Glutamatergic neuron (in vitro differentiated cells): ENCODE data around the gene SLC52A3. TPM values are rescaled to one million over a fixed set of nuclear protein-coding genes. Genes with fewer than 3 reads are reported as not detected.

Source experiments
- DNase-seq: peaks from one replicate; pipeline ENCODE4 v3.0.0; 2022
- H3K27ac Mint-ChIP-seq: one replicate; pipeline ENCODE4 v1.8.0; 2020; ENCODE audit warnings: mild to moderate bottlenecking, mixed read lengths, inconsistent platforms; ENCODE audit not compliant: unreplicated experiment
- H3K27me3 Mint-ChIP-seq: one replicate; pipeline ENCODE4 v1.8.0; 2020; ENCODE audit warnings: mild to moderate bottlenecking, moderate library complexity, mixed read lengths, inconsistent platforms; ENCODE audit not compliant: unreplicated experiment
- H3K36me3 Mint-ChIP-seq: one replicate; pipeline ENCODE4 v1.8.0; 2020; ENCODE audit warnings: mild to moderate bottlenecking, mixed read lengths, inconsistent platforms; ENCODE audit not compliant: unreplicated experiment
- H3K4me1 Mint-ChIP-seq: one replicate; pipeline ENCODE4 v1.8.0; 2020; ENCODE audit warnings: mild to moderate bottlenecking, low read depth, mixed read lengths, inconsistent platforms; ENCODE audit not compliant: unreplicated experiment
- H3K4me3 Mint-ChIP-seq: one replicate; pipeline ENCODE4 v1.8.0; 2020; ENCODE audit warnings: mild to moderate bottlenecking, mixed read lengths, inconsistent platforms; ENCODE audit not compliant: unreplicated experiment
- H3K9me3 Mint-ChIP-seq: one replicate; pipeline ENCODE4 v1.8.0; 2020; ENCODE audit warnings: mild to moderate bottlenecking, moderate library complexity, mixed read lengths, inconsistent platforms; ENCODE audit not compliant: unreplicated experiment
- total RNA-seq: library from RNA; stranded (reverse); fragmentation: NEBNext Ultra II Directional; extraction: Animal tissue kit (Norgen Biotek cat#: 25700); gene quantifications from one replicate; pipeline ENCODE4 v1.2.1, GENCODE V29; 2021; ENCODE audit not compliant: unreplicated experiment
- TF ChIP-seq, protein P1 (sequence below): fragments of 200-600 bp; sonication (generic); IDR thresholded peaks from one replicate; pipeline ENCODE4 v1.5.0; 2021; ENCODE audit not compliant: partially characterized antibody, unreplicated experiment

Gene SLC52A3
- total RNA-seq, 1 donor from 2014 or later = not detected

DNA sequence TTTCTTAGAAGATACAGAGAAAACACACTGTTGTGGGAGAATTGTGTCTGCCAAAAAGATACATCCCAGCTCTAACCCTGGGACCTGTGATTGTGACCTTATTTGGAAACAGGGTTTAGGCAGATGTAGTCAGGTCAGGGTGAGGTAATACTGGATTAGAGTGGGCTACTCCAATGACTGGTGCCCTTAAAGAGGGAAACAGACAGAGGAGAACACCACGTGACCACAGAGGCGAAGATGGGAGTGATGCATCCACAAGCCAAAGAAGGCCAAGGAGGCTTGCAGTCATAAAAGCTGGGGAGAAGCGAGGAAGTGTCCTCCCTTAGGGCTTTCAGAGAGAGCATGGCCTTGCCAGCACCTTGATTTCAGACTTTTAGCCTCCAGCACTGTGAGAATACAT is 35.6 kb downstream of the SLC52A3 start:
- peak overlapping the region; percentile 71 for H3K27ac Mint-ChIP-seq
- DNase-seq = no peak
- H3K9me3 Mint-ChIP-seq = peaks cover 9% of the 10 kb centered on the region
- peak overlapping the region; percentile 61 for H3K4me3 Mint-ChIP-seq
- TF ChIP-seq, protein P1, sequence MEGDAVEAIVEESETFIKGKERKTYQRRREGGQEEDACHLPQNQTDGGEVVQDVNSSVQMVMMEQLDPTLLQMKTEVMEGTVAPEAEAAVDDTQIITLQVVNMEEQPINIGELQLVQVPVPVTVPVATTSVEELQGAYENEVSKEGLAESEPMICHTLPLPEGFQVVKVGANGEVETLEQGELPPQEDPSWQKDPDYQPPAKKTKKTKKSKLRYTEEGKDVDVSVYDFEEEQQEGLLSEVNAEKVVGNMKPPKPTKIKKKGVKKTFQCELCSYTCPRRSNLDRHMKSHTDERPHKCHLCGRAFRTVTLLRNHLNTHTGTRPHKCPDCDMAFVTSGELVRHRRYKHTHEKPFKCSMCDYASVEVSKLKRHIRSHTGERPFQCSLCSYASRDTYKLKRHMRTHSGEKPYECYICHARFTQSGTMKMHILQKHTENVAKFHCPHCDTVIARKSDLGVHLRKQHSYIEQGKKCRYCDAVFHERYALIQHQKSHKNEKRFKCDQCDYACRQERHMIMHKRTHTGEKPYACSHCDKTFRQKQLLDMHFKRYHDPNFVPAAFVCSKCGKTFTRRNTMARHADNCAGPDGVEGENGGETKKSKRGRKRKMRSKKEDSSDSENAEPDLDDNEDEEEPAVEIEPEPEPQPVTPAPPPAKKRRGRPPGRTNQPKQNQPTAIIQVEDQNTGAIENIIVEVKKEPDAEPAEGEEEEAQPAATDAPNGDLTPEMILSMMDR = no peak
- H3K36me3 Mint-ChIP-seq = no peaks in the 10 kb centered on the region
- peaks cover 12% of the 10 kb centered on the region for H3K27me3 Mint-ChIP-seq
- peaks cover 23% of the 10 kb centered on the region for H3K4me1 Mint-ChIP-seq

DNA sequence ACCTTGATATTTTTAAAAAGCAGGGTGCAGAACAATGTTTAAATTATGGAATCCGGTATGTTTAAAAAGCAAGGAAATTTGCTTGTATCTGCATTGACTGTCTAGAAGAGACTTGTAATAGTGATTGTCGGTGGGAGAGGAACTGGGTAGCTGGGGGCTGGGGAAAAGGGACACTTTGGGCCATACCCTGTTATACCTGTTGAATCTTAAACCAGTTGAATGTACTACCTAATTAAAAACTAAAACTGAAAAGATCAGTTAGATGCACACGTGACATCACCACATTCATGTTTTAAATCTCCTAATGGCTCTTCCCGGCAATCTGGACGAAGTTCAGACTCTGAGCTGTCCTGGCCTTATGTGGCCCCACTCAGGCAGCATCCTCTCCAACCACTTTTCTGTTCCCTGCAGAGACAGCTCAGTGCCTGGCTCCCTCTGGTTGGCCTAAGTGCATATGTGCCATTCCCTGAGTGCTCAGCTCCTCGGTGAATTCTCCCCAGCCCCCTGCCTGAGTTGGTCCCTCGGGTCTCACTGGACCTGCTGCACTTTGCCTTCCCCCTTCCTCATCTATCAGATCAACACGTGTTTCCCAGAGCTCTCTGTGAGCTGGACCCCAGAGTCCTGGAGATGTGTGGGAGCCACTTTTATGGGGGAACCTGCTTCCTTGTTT is 36.3 kb downstream of the SLC52A3 start:
- no peak for DNase-seq
- TF ChIP-seq, protein P1 = no peak
- Mint-ChIP-seq H3K36me3 (no peaks in the 10 kb centered on the region), H3K4me3 (no peak overlapping the region), H3K4me1 (peaks cover 25% of the 10 kb centered on the region), H3K27me3 (peaks cover 14% of the 10 kb centered on the region), H3K9me3 (peaks cover 9% of the 10 kb centered on the region), H3K27ac (peak overlapping the region; percentile 71)

DNA sequence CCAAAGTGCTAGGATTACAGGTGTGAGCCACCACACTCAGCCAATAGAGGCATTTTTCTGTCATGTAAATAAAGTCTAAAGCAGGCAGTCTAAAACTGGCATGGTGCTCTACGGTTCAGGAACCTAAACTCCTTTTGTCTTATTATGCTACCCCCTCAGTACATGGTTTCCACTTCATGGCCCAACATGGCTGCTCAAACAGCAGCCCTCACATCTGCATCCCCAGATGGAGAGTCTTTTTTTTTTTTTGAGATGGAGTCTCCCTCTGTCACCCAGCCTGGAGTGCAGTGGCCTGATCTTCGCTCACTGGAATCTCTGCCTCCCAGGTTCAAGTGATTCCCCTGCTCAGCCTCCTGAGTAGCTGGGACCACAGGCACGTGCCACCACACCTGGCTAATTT is 38.3 kb downstream of the SLC52A3 start:
- TF ChIP-seq, protein P1 = no peak
- no peak overlapping the region for H3K27ac Mint-ChIP-seq
- H3K4me3 Mint-ChIP-seq = peak overlapping the region; percentile 25
- peaks cover 17% of the 10 kb centered on the region for H3K27me3 Mint-ChIP-seq
- H3K9me3 Mint-ChIP-seq = peaks cover 9% of the 10 kb centered on the region
- no peak for DNase-seq
- no peaks in the 10 kb centered on the region for H3K36me3 Mint-ChIP-seq
- H3K4me1 Mint-ChIP-seq = peaks cover 29% of the 10 kb centered on the region

DNA sequence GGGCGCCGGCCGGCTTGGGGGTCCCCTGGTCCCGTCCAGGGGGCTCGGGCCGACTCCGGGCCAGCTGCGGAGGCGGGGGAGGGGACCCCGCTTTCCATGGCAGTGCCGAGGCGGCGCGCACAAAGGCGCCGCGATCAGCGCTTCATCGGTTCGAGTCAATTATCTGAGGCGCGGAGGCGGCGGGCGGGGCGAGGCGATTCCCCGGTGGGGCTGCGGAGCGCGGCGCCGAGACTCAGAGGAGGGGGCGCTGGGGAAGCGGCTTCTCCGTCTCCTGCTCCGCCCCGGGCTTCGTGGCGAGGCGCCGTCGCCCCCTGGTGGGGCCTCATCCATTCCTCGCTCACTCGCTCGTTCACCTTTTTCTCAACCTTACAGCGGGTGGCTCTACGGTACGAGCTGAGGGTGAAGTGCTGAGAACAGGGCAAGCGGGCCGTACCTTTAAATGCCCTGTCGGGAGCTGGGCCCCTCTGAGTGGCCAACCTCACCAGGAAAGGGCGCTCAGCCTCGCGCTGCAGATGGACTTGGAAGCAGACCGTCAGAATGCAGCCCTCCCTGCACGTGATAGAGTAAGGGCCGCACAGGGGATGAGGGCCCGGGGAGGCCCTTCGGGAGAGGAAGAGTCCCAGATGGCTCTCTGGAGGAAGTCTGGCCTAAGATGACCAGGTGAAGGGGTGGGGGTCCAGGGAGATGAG is 39.9 kb downstream of the SLC52A3 start:
- TF ChIP-seq, protein P1 = peak; percentile 84
- H3K27ac Mint-ChIP-seq = no peak overlapping the region
- H3K36me3 Mint-ChIP-seq = no peaks in the 10 kb centered on the region
- peaks cover 26% of the 10 kb centered on the region for H3K4me1 Mint-ChIP-seq
- H3K4me3 Mint-ChIP-seq = peak overlapping the region; percentile 57
- H3K27me3 Mint-ChIP-seq = peaks cover 18% of the 10 kb centered on the region
- DNase-seq = peak; percentile 95
- peaks cover 5% of the 10 kb centered on the region for H3K9me3 Mint-ChIP-seq

DNA sequence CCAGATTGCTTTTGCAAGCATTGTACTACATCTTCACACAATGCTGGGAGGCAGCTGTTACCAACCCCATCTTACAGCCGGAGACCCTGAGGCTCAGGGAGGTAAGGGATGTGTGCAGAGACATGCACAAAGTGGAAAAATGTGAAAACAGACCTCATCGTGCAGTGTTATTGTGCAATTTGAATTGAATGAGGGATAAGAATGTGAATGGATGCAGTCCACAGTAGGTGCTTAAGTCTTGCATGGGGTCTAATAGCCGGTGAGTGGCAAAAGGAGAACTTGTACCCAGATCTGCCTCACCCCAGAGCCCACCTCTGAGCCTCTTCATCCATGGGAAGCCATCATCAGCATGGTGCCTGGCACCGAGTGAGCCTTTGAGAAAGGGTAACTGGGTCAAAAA is 42.1 kb downstream of the SLC52A3 start:
- H3K36me3 Mint-ChIP-seq = no peaks in the 10 kb centered on the region
- peak overlapping the region; percentile 46 for H3K4me3 Mint-ChIP-seq

More for the DNA sequence above, 42.1 kb downstream of the SLC52A3 start:
- Mint-ChIP-seq H3K27ac (peak overlapping the region; percentile 4), H3K27me3 (peaks cover 16% of the 10 kb centered on the region), H3K9me3 (peaks cover 3% of the 10 kb centered on the region), H3K4me1 (peaks cover 13% of the 10 kb centered on the region)
- no peak for DNase-seq
- TF ChIP-seq, protein P1 = no peak
